Tibial artery (tissue), 4 donors: ENCODE results near the gene CARS1.
"Not testable (repeated sequence)": the region's sequence is repeated elsewhere in the genome, so short reads cannot be mapped to it uniquely, and the experiment has no call there.

Experiments used
- DNase-seq, 2 donors: peaks; one replicate each; pipeline ENCODE4 v3.0.0-alpha.2; 2019
- H3K27ac ChIP-seq, 2 donors: fragments of 200-600 bp; sonication (generic) in 1 of 2; 1 replicate in 1 of 2; 2 replicates in 1 of 2; pipeline ENCODE4 v1.5.1; 2018 to 2019; ENCODE audit warnings: mild to moderate bottlenecking in 1 of 2
- H3K27me3 ChIP-seq, 2 donors: fragments of 200-600 bp; sonication (generic) in 1 of 2; one replicate each; pipeline versions ENCODE4 v1.5.1 to v1.6.0; 2016 to 2019
- H3K36me3 ChIP-seq, 3 donors: fragments of 200-600 bp; sonication (generic) in 2 of 3; one replicate each; pipeline ENCODE4 v1.5.1; 2016 to 2019; ENCODE audit warnings: mild to moderate bottlenecking in 2 of 3
- H3K4me1 ChIP-seq, 4 donors: fragments of 200-600 bp; sonication (generic) in 2 of 4; 1 replicate in 3 of 4; 2 replicates in 1 of 4; pipeline ENCODE4 v1.5.1; 2016 to 2019
- H3K4me3 ChIP-seq, 2 donors: fragments of 200-600 bp; sonication (generic) in 1 of 2; 1 replicate in 1 of 2; 2 replicates in 1 of 2; pipeline ENCODE4 v1.5.1; 2018 to 2019; ENCODE audit warnings: mild to moderate bottlenecking in 2 of 2
- H3K9me3 ChIP-seq, 3 donors: fragments of 200-600 bp; sonication (generic) in 1 of 3; one replicate each; pipeline ENCODE4 v1.5.1; 2016 to 2019
- CTCF ChIP-seq, 2 experiments: fragments of 200-600 bp in 1 of 2; fragments of 450-650 bp in 1 of 2; IDR thresholded peaks; one replicate each; pipeline ENCODE4 v1.5.1; 2017 to 2019; ENCODE audit warnings: antibody characterized with exemption in 2 of 2, mild to moderate bottlenecking in 1 of 2, moderate library complexity in 1 of 2
- intact Hi-C: fragments of 100-400 bp; cut with DNase I; formaldehyde crosslinking; loops from one replicate; pipeline ENCODE4 v1.15.0; 2023; ENCODE audit warnings: low total_unique reads

The CARS1 gene

DNA sequence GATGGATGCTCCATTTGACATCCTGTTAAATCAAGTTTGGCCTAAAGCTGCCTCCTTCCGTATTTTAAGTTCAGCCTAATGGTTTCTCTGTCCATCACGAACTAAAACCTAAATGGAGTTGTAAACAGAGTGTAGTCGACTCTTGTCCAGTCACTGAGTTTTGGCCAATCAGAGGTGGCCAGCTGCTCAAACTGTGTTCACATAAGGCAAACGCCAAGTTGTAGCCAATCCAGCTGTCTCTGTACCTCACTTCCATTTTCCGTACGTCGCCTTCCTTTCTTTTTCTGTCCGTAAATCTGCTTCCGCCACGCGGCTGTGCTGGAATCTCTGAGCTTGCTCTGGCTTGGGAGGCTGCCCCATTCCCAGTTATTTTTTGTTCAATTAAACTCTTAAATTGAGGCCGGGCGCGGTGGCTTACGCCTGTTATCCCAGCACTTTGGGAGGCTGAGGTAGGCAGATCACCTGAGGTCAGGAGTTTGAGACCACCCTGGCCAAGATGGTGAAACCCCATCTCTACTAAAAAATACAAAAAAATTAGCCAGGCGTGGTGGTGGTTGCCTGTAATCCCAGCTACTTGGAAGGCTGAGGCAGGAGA, 20.7 kb upstream of the CARS1 start:
- no peak overlapping the region for H3K27ac ChIP-seq
- TF ChIP-seq CTCF (IDR thresholded peaks at IDR 0.05), result no peak
- H3K4me1 ChIP-seq, result no peaks in the 10 kb centered on the region
- no peak for DNase-seq
- H3K4me3 ChIP-seq, result no peak overlapping the region
- H3K27me3 ChIP-seq, result peaks cover 0 to 13% of the 10 kb centered on the region in 2 donors
- intact Hi-C loops, result no loop called here
- H3K36me3 ChIP-seq, result no peaks in the 10 kb centered on the region
- no peaks in the 10 kb centered on the region for H3K9me3 ChIP-seq

DNA sequence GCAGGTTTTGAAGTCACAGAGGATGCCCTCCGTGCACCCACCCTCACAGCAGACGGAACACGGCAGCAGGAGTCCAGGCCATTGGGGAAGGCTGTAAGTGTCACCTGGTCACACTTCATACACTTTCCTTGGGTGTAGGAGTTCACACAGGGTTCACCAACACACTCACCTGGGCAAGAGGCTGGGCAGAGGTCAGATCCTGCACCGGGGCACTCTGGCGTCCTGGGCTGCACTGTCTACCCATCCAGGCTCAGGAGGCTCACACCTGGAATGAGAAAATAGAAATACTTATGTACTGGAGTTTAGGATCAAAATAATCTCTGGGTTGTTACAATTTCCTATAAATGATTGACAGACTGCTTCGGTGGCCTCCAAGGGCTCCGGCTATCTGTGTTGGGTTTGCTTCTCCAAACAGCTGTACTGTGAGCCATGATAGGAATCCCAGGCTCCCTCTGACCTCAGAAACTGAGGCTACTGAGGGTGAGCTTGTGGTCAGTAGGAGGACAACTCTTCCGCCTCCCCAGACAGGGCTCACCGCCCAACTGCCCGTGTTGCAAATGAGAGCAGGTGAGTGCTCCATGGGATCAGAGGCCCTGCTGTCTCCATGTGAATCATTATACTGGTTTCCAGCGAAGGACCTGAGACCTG, 20.1 kb upstream of the CARS1 start:
- H3K4me1 ChIP-seq, result no peaks in the 10 kb centered on the region
- peaks cover 0 to 10% of the 10 kb centered on the region in 2 donors for H3K27me3 ChIP-seq
- H3K9me3 ChIP-seq, result no peaks in the 10 kb centered on the region
- intact Hi-C loops, result no loop called here
- no peak for DNase-seq
- H3K27ac ChIP-seq, result no peak overlapping the region
- no peak overlapping the region for H3K4me3 ChIP-seq
- H3K36me3 ChIP-seq, result no peaks in the 10 kb centered on the region
- TF ChIP-seq CTCF (IDR thresholded peaks at IDR 0.05), result no peak

DNA sequence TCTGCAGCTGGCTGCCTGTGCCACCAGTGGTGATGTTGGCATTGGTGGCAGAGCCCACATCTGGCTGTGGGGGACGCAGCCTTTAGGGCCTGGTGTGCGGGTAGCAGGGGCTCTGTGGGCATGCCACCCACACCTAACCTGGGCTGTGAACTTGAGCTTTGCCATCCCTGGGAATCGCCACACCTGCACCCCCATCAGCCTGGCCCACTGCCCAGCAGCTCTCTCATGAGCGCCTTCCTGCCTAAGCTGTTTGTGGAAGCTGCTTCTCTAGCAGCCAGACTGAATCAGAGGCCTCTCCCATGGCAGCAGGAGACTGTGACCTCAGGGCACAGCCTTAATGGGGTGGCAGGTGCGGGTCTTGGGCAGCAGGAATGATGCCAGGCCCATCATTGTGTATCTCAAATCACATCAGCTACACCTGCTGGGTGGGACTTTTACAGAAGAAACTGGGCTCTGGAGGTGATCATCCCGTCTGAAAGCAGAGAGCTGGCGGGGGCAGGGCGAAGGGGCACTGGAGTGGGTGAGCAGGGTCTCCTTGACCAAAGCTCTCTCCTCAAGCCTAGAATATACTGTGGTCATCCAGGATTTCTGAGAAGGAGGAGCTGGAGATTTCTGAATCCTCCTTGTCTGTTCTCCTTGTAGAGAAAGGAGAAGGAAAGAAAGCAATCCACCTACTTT, 17.8 kb upstream of the CARS1 start:
- intact Hi-C loops, result no loop called here
- TF ChIP-seq CTCF (IDR thresholded peaks at IDR 0.05), result no peak
- no peak overlapping the region for H3K27ac ChIP-seq

GRCh38 chr11:3073029-3073435, 15.8 kb upstream of the CARS1 start:
- Histone ChIP-seq H3K27ac (no peak overlapping the region), H3K27me3 (peaks cover 0 to 6% of the 10 kb centered on the region in 2 donors), H3K36me3 (no peaks in the 10 kb centered on the region), H3K4me1 (no peaks in the 10 kb centered on the region), H3K4me3 (no peak overlapping the region), H3K9me3 (no peaks in the 10 kb centered on the region)
- intact Hi-C loops, result no loop called here
- no peak for TF ChIP-seq CTCF (IDR thresholded peaks at IDR 0.05)
- DNase-seq, result no peak

More for the DNA sequence above, 17.8 kb upstream of the CARS1 start:
- H3K36me3 ChIP-seq, result no peaks in the 10 kb centered on the region
- no peak overlapping the region for H3K4me3 ChIP-seq
- H3K9me3 ChIP-seq, result no peaks in the 10 kb centered on the region
- no peaks in the 10 kb centered on the region for H3K4me1 ChIP-seq
- H3K27me3 ChIP-seq, result peaks cover 0 to 6% of the 10 kb centered on the region in 2 donors
- no peak for DNase-seq

GRCh38 chr11:3069425-3069824, 12.2 kb upstream of the CARS1 start:
- intact Hi-C loops, result no loop called here
- H3K36me3 ChIP-seq, result no peaks in the 10 kb centered on the region
- DNase-seq, result no peak
- H3K4me3 ChIP-seq, result no peak overlapping the region
- H3K27me3 ChIP-seq, result peaks cover 0 to 7% of the 10 kb centered on the region in 2 donors
- no peak overlapping the region for H3K27ac ChIP-seq
- TF ChIP-seq CTCF (IDR thresholded peaks at IDR 0.05), result no peak
- H3K4me1 ChIP-seq, result no peaks in the 10 kb centered on the region
- no peaks in the 10 kb centered on the region for H3K9me3 ChIP-seq

DNA sequence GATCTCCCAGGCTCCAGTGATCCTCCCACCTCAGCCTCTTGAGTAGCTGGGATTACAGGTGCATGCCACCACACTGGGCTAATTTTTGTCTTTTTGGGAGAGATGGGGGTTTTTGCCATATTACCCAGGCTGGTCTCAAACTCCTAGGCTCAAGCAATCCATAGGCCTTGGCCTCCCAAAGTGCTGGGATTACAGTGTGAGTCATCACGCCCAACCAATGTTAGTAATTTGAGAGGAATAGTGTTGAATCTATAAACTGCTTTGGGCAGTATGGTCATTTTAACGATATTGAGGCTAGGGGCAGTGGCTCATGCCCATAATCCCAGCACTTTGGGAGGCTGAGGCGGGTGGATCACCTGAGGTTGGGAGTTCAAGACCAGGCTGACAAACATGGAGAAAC, 9.1 kb upstream of the CARS1 start:
- H3K4me1 ChIP-seq, H3K27me3 ChIP-seq, H3K9me3 ChIP-seq, H3K27ac ChIP-seq, H3K4me3 ChIP-seq, intact Hi-C loops, H3K36me3 ChIP-seq, DNase-seq: not testable (repeated sequence)

- H3K27me3 ChIP-seq, H3K27ac ChIP-seq, H3K36me3 ChIP-seq, H3K4me3 ChIP-seq, H3K4me1 ChIP-seq, DNase-seq, intact Hi-C loops, H3K9me3 ChIP-seq: not testable (repeated sequence)
Observed at GRCh38 chr11:3064709-3065108, 7.5 kb upstream of the CARS1 start.

DNA sequence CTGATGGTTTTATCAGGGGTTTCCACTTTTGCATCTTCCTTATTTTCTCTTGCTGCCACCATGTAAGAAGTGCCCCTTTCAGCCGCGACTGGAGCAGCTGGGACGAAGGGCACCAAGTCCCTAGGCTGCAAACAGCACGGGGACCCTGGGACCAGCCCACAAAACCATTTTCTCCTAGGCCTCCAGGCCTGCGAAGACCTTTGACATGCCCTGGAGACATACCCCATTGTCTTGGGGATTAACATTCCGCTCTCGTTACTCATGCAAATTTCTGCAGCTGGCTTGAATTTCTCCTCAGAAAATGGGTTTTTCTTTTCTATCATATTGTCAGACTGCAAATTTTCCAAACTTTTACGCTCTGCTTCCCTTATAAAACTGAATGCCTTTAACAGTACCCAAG, 6.7 kb upstream of the CARS1 start:
- H3K9me3 ChIP-seq, H3K36me3 ChIP-seq, H3K4me3 ChIP-seq, DNase-seq, H3K27me3 ChIP-seq, H3K4me1 ChIP-seq, intact Hi-C loops, H3K27ac ChIP-seq: not testable (repeated sequence)

- H3K27me3 ChIP-seq, DNase-seq, H3K4me3 ChIP-seq, H3K9me3 ChIP-seq, intact Hi-C loops, H3K36me3 ChIP-seq, H3K4me1 ChIP-seq, H3K27ac ChIP-seq: not testable (repeated sequence)
Observed at GRCh38 chr11:3063432-3063831, 6.2 kb upstream of the CARS1 start.
